NCI-H446 (cell line): ENCODE data around the gene DRC3.
A peak's percentile ranks its signal among the peaks of the same experiment; 100 is the strongest.

Source experiments
- DNase-seq, 2 experiments: peaks; one replicate each; lab custom pipeline; 2025; lab: John Stamatoyannopoulos, UW

Gene DRC3

GRCh38 chr17:18025241-18025944 lies 52.7 kb downstream of the DRC3 start:
- no peak for DNase-seq

GRCh38 chr17:18025945-18026776 lies 53.5 kb downstream of the DRC3 start:
- peak in 1 of 2 experiments; percentile 72 for DNase-seq

GRCh38 chr17:18027280-18027679 lies 54.6 kb downstream of the DRC3 start:
- DNase-seq: no peak

DNA sequence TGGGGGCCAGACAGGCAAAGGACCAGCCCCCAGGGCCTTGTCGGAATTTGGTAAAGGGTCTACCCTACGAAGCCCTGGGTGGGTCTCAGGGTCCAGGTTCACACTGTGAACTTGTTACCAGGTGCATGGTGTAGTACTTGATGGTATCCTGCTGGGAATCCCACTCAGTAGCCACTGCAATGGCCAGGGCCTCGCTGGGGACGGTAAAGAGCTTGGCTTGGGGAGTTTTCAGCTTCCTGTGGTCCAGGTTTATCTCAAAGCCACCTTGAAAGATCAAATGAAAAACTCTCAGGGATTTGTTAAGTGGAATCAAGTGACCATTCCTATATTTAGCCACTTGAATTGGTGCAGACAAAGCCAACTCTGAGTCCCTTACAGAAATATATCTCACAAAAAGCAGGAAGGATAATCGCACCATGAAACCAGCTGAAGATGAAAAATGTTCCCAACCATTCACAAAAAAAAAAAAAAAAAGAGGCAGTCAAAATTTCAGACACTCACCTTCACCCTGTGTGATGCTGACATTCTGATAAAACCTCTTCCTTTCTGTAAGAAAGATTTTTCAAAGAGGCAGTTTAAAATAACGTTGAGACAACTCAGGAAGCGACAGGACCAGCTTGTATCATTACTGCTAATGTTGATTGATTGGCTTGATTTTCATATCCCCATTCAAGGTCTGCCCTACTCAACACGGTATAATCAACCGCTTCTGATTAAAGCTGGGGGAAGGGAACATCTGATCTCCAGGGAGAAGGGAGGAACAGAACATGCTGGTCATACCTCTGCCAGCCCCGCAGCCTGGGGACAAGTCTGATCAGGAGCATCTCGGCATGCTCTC lies 55.7 kb downstream of the DRC3 start:
- no peak for DNase-seq

- DNase-seq: no peak
Observed at GRCh38 chr17:18028952-18029540, 56.4 kb downstream of the DRC3 start.

GRCh38 chr17:18031955-18032354 lies 59.3 kb downstream of the DRC3 start:
- no peak for DNase-seq

DNA sequence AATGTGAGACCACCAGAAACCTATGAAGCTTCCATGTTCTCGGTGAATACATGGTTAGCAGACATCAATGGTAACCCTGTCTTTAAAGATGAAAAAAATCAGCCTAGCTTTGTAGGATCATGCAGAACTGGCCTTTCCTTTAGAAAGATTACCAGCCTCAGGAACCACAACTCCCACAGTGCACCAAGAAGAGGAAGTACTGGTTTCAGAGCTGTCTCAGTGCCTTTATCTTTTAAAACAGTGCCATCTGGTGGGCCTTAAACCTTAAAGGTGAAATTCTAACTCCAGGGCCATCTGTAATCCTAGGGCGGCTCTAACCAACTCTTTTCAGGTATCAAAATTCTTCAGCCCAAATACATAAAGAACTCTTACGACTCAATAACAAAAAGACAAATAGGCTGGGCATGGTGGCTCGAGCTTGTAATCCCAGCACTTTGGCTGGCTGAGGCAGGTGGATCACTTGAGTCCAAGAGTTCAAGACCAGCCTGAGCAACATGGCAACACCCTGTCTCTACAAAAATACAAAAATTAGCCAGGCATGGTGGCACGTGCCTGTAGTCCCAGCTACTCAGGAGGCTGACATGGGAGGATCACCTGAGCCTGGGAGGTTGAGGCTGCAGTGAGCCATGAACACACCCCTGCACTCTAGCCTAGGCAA lies 60.9 kb downstream of the DRC3 start:
- peak; percentile 38 to 84 for DNase-seq

GRCh38 chr17:18035704-18036103 lies 63.0 kb downstream of the DRC3 start:
- no peak for DNase-seq

GRCh38 chr17:18037486-18037885 lies 64.8 kb downstream of the DRC3 start:
- DNase-seq: no peak

- no peak for DNase-seq
Observed at GRCh38 chr17:18038149-18038850, 65.6 kb downstream of the DRC3 start.

GRCh38 chr17:18038861-18039534 lies 66.3 kb downstream of the DRC3 start, which contains the start of the genes ATPAF2 and GID4:
Gene ATPAF2 (minus strand): TSS chr17:18039168. CDS start chr17:18039013, 155 bp downstream.
Gene GID4 (plus strand): TSS chr17:18039408. CDS start chr17:18039465, 57 bp downstream.
- DNase-seq: peak; percentile 96 to 99

- no peak for DNase-seq
Observed at GRCh38 chr17:18039535-18040260, 67.0 kb downstream of the DRC3 start.

- DNase-seq: no peak
Observed at GRCh38 chr17:18040261-18040858, 67.7 kb downstream of the DRC3 start.

DNA sequence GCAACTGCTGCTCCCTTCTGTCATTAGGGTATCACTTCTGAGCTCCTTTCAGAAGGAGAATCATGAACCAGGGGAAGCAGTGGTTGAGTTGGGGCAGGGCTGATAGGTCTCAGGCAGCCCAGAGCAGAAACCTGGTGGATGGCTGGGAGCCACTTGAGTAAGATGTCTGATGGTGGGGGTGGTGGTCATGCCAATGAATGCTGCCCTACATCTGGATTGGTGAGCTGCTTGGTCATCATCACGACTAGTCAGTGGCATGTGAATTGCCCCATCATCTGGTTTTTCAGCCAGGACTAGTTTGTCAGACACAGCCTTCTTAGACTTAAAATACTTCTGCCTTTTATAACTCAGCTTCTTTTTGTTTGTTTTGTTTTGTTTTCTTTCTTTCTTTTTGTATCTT lies 69.1 kb downstream of the DRC3 start:
- no peak for DNase-seq

DNA sequence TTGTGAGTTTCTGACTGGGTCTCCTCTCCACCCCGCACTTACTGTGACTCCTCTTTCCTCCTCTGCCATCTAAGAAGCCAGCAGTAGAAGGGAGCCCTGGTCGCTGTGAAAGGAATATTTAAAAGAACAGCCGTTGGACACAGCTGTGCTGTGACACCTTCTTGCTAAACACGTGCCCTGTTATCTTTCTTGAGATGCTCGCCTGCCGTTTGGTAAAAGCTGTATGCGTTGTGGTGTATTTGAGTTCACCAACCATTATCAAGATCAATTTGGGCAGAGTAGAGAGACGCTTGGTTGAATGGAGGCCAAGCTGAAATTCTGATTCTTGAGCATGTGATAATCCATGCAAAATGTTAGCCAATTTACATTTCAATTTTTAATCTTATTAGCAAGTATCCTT lies 70.3 kb downstream of the DRC3 start:
- DNase-seq: no peak

GRCh38 chr17:18043491-18043890 lies 70.8 kb downstream of the DRC3 start:
- DNase-seq: no peak

DNA sequence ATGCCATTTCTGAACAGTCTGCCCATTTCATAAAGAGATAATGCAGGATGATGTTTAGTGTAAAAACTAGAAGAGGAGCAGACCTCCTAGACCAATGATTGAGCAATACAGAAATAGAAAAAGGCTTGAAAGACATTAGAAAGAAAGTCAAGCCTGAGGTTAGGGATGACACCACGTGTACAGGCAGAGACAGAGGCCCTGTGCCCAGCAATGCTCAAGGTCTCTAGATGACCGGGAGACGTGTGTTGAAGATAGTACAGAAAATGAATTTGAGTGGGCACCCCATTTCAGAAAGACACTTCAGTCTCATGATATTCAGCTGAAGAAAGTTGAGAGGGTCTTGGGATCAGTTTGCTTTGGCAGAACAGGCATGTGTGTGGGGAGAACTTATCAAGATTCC lies 71.9 kb downstream of the DRC3 start:
- DNase-seq: no peak

- DNase-seq: no peak
Observed at GRCh38 chr17:18045691-18046350, 73.2 kb downstream of the DRC3 start.
